ENCODE data around the gene TP53.

The TP53 gene

GRCh38 chr17:7705269-7706255 is 18.3 kb upstream of the TP53 start:
- Histone ChIP-seq H3K9me3 (ENCODE audit: control insufficient read depth in 1 of 2, low read length in 2 of 2) (no peaks in the 10 kb centered on the region), H3K27me3 (ENCODE audit: low read depth, low read length) (peaks cover 30% of the 10 kb centered on the region), H3K36me3 (ENCODE audit: control insufficient read depth in 1 of 2, insufficient read depth in 2 of 2, low read length in 2 of 2) (peaks cover 6 to 13% of the 10 kb centered on the region in 2 donors), H3K4me3 (ENCODE audit: low read depth in 1 of 2, low read length in 2 of 2) (peak overlapping the region in 1 of 2 donors; percentile 58), H3K4me1 (ENCODE audit: control insufficient read depth in 1 of 2, insufficient read depth in 2 of 2, low read length in 2 of 2) (peaks cover 0 to 14% of the 10 kb centered on the region in 2 donors), H3K27ac (ENCODE audit: low read length) (no peak overlapping the region)

GRCh38 chr17:7704601-7705268 is 17.4 kb upstream of the TP53 start, which contains the start of gene EFNB3:
TSS of gene EFNB3 (plus strand) at chr17:7705202. CDS start at chr17:7705599, 397 bp downstream.
- Histone ChIP-seq H3K27ac (ENCODE audit: low read length) (no peak within 1 kb of the TSS), H3K36me3 (ENCODE audit: control insufficient read depth in 1 of 2, insufficient read depth in 2 of 2, low read length in 2 of 2) (peaks cover 6 to 14% of the 10 kb centered on the region in 2 donors), H3K4me1 (ENCODE audit: control insufficient read depth in 1 of 2, insufficient read depth in 2 of 2, low read length in 2 of 2) (peaks cover 0 to 14% of the 10 kb centered on the region in 2 donors), H3K9me3 (ENCODE audit: control insufficient read depth in 1 of 2, low read length in 2 of 2) (no peaks in the 10 kb centered on the region), H3K27me3 (ENCODE audit: low read depth, low read length) (peaks cover 30% of the 10 kb centered on the region), H3K4me3 (ENCODE audit: low read depth in 1 of 2, low read length in 2 of 2) (peak within 1 kb of the TSS; percentile 5 to 58)

DNA sequence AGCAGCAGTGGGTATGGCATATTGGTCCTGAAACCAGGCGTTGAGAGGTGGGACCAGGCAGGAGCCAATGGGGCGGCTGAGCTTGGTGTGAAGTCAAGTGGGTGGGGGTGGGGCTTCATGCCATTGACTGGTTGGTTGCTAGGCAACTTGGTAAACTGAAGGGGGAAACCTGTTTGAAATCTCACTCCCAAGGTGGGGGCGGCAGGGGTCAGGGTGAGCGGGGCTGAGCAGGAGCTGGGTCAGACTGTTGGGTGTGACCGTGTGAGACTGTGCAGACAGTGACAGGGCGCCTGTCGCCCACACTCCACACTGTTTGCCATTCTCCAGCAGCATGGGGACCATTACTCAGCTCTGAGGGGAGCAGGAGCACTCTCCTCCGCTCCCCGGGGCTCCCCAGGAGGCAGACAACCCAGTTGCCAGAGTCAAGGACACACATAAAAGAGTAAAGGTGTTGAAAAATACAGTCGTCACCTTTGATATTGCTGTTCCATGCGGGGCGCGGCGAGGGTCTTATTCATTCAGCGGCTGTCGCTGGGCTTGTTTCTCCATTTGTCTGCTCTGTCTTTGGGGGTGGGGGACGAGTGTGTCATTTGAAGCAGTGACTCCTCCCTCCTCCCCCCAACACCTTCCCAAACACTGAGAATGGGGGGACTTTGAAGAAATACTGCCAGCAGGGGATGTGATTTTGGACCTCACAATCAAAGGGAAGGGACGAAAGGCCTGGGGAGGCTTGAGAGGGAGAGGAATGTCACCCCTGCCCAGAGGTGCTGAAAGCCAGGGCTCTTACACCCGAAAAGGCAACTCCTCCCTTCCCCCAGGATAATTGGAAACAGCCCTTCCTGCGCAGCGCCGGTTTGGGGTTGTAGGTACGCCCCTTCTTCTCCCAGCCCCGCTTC is 16.5 kb upstream of the TP53 start:
- Histone ChIP-seq H3K36me3 (ENCODE audit: control insufficient read depth in 1 of 2, insufficient read depth in 2 of 2, low read length in 2 of 2) (peaks cover 6 to 14% of the 10 kb centered on the region in 2 donors), H3K27ac (ENCODE audit: low read length) (no peak overlapping the region), H3K9me3 (ENCODE audit: control insufficient read depth in 1 of 2, low read length in 2 of 2) (no peaks in the 10 kb centered on the region), H3K4me3 (ENCODE audit: low read depth in 1 of 2, low read length in 2 of 2) (no peak overlapping the region), H3K27me3 (ENCODE audit: low read depth, low read length) (peaks cover 30% of the 10 kb centered on the region), H3K4me1 (ENCODE audit: control insufficient read depth in 1 of 2, insufficient read depth in 2 of 2, low read length in 2 of 2) (peaks cover 0 to 14% of the 10 kb centered on the region in 2 donors)

DNA sequence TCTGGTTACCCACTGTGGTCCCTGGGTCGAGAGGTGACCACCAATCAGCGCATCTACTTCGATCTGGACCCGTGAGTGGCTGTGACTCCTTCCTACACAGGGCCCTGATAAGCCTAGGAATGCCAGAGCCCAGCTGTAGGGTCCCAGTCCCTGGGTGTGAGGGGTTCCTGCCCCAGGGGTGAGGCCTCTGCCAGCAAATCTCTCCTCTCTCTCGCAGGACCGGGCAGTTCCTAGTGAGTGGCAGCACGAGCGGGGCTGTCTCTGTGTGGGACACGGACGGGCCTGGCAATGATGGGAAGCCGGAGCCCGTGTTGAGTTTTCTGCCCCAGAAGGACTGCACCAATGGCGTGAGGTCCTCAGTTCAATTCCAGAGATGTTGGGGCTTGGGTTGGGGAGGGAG is 15.5 kb upstream of the TP53 start:
- Histone ChIP-seq H3K27ac (ENCODE audit: low read length) (no peak overlapping the region), H3K4me1 (ENCODE audit: control insufficient read depth in 1 of 2, insufficient read depth in 2 of 2, low read length in 2 of 2) (peaks cover 0 to 14% of the 10 kb centered on the region in 2 donors), H3K36me3 (ENCODE audit: control insufficient read depth in 1 of 2, insufficient read depth in 2 of 2, low read length in 2 of 2) (peaks cover 6 to 14% of the 10 kb centered on the region in 2 donors), H3K9me3 (ENCODE audit: control insufficient read depth in 1 of 2, low read length in 2 of 2) (no peaks in the 10 kb centered on the region), H3K4me3 (ENCODE audit: low read depth in 1 of 2, low read length in 2 of 2) (no peak overlapping the region), H3K27me3 (ENCODE audit: low read depth, low read length) (peaks cover 30% of the 10 kb centered on the region)

DNA sequence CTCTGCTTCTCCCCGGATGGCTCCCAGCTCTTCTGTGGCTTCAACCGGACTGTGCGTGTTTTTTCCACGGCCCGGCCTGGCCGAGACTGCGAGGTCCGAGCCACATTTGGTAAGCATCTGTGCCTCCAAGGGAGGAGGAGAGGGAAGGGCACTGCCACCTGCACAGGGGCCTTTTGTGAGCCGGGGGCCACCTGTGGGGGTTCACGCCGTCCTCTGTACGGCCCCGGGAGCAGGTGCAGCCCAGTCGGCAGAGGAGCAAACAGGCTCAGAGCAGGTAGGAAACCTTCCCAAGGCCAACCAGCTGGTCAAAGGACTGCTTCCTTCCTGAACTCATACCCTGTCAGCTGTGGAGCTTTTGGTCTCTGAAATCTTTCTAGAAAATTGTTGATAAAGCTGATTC is 14.4 kb upstream of the TP53 start:
- Histone ChIP-seq H3K27ac (ENCODE audit: low read length) (no peak overlapping the region), H3K36me3 (ENCODE audit: control insufficient read depth in 1 of 2, insufficient read depth in 2 of 2, low read length in 2 of 2) (peaks cover 6 to 14% of the 10 kb centered on the region in 2 donors), H3K9me3 (ENCODE audit: control insufficient read depth in 1 of 2, low read length in 2 of 2) (no peaks in the 10 kb centered on the region), H3K4me3 (ENCODE audit: low read depth in 1 of 2, low read length in 2 of 2) (no peak overlapping the region), H3K27me3 (ENCODE audit: low read depth, low read length) (peaks cover 27% of the 10 kb centered on the region), H3K4me1 (ENCODE audit: control insufficient read depth in 1 of 2, insufficient read depth in 2 of 2, low read length in 2 of 2) (peaks cover 0 to 14% of the 10 kb centered on the region in 2 donors)

GRCh38 chr17:7700510-7700909 is 13.2 kb upstream of the TP53 start:
- H3K27me3 ChIP-seq (ENCODE audit: low read depth, low read length) = peaks cover 15% of the 10 kb centered on the region
- peaks cover 0 to 12% of the 10 kb centered on the region in 2 donors for H3K4me1 ChIP-seq (ENCODE audit: control insufficient read depth in 1 of 2, insufficient read depth in 2 of 2, low read length in 2 of 2)
- peaks cover 11 to 18% of the 10 kb centered on the region in 2 donors for H3K36me3 ChIP-seq (ENCODE audit: control insufficient read depth in 1 of 2, insufficient read depth in 2 of 2, low read length in 2 of 2)
- H3K9me3 ChIP-seq (ENCODE audit: control insufficient read depth in 1 of 2, low read length in 2 of 2) = no peaks in the 10 kb centered on the region
- H3K4me3 ChIP-seq (ENCODE audit: low read depth in 1 of 2, low read length in 2 of 2) = no peak overlapping the region
- H3K27ac ChIP-seq (ENCODE audit: low read length) = no peak overlapping the region

- no peak overlapping the region for H3K27ac ChIP-seq (ENCODE audit: low read length)
- no peak overlapping the region for H3K4me3 ChIP-seq (ENCODE audit: low read depth in 1 of 2, low read length in 2 of 2)
- H3K9me3 ChIP-seq (ENCODE audit: control insufficient read depth in 1 of 2, low read length in 2 of 2) = no peaks in the 10 kb centered on the region
- H3K27me3 ChIP-seq (ENCODE audit: low read depth, low read length) = no peaks in the 10 kb centered on the region
- no peaks in the 10 kb centered on the region for H3K4me1 ChIP-seq (ENCODE audit: control insufficient read depth in 1 of 2, insufficient read depth in 2 of 2, low read length in 2 of 2)
- peaks cover 12 to 21% of the 10 kb centered on the region in 2 donors for H3K36me3 ChIP-seq (ENCODE audit: control insufficient read depth in 1 of 2, insufficient read depth in 2 of 2, low read length in 2 of 2)
Measured at GRCh38 chr17:7697828-7698588, 10.7 kb upstream of the TP53 start.

GRCh38 chr17:7695586-7695985 is 8.3 kb upstream of the TP53 start:
- no peaks in the 10 kb centered on the region for H3K9me3 ChIP-seq (ENCODE audit: control insufficient read depth in 1 of 2, low read length in 2 of 2)
- no peaks in the 10 kb centered on the region for H3K27me3 ChIP-seq (ENCODE audit: low read depth, low read length)
- peaks cover 6 to 8% of the 10 kb centered on the region in 2 donors for H3K36me3 ChIP-seq (ENCODE audit: control insufficient read depth in 1 of 2, insufficient read depth in 2 of 2, low read length in 2 of 2)
- H3K27ac ChIP-seq (ENCODE audit: low read length) = no peak overlapping the region
- H3K4me1 ChIP-seq (ENCODE audit: control insufficient read depth in 1 of 2, insufficient read depth in 2 of 2, low read length in 2 of 2) = no peaks in the 10 kb centered on the region
- no peak overlapping the region for H3K4me3 ChIP-seq (ENCODE audit: low read depth in 1 of 2, low read length in 2 of 2)

- H3K27me3 ChIP-seq (ENCODE audit: low read depth, low read length) = no peaks in the 10 kb centered on the region
- no peaks in the 10 kb centered on the region for H3K9me3 ChIP-seq (ENCODE audit: control insufficient read depth in 1 of 2, low read length in 2 of 2)
- H3K36me3 ChIP-seq (ENCODE audit: control insufficient read depth in 1 of 2, insufficient read depth in 2 of 2, low read length in 2 of 2) = peaks cover 0 to 4% of the 10 kb centered on the region in 2 donors
- peaks cover 21 to 23% of the 10 kb centered on the region in 2 donors for H3K4me1 ChIP-seq (ENCODE audit: control insufficient read depth in 1 of 2, insufficient read depth in 2 of 2, low read length in 2 of 2)
- H3K4me3 ChIP-seq (ENCODE audit: low read depth in 1 of 2, low read length in 2 of 2) = peak overlapping the region; percentile 94 to 99
- H3K27ac ChIP-seq (ENCODE audit: low read length) = peak overlapping the region; percentile 60
Measured at GRCh38 chr17:7688808-7689316, 1.6 kb upstream of the TP53 start.

All from muscle layer of duodenum (tissue), 2 donors.